NT2/D1 (cell line): ENCODE measurements around the gene PPIL6.

Experiments used
- SUZ12 ChIP-seq: IDR thresholded peaks from 2 replicates; pipeline ENCODE4 v1.6.1; 2011; ENCODE audit not compliant: insufficient read length, insufficient read depth; ENCODE audit errors: extremely low read depth
- YY1 ChIP-seq: IDR thresholded peaks from 2 replicates; pipeline ENCODE4 v1.6.1; 2011; ENCODE audit not compliant: insufficient read length, insufficient read depth
- ZNF274 ChIP-seq: IDR thresholded peaks from 2 replicates; pipeline ENCODE4 v1.6.1; 2011; ENCODE audit warnings: mild to moderate bottlenecking, low read depth, low read length

DNA sequence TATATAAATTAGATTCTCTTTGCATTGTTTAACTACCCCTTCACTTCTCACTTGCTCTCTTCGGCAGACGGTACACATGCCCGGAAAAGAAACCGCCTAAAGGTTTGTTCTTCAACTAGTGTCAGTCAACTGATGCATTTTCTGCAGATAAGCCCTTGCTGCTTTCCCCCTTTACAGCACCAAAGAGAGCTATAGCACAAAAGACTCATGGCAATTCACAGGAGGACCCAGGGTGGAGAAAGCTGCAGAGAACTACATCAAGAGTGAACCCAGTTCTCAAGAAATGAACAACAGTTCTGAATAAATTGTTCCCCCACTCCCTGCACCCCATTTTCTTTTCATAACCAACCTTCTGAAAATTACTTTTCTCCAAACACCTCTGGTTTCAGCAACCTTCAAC, 67.1 kb downstream of the PPIL6 start:
- TF ChIP-seq YY1 (no peak), ZNF274 (no peak), SUZ12 (no peak)
